HepG2 (cell line): ENCODE results near the gene TMCO4. TPM values are rescaled to one million over a fixed set of nuclear protein-coding genes. Genes with fewer than 3 reads are reported as not detected.

Experiments
- ATAC-seq: fragments of 200-7000 bp; cut with Tn5 transposase; 3 replicates; pipeline ENCODE4 v1.9.1; 2020; ENCODE audit warnings: mild to moderate bottlenecking, moderate library complexity
- BruUV-seq: library from RNA; stranded (reverse); fragments of 400-500 nt; replicated peaks from 2 replicates; lab custom pipeline; 2021; lab: Mats Ljungman, UMichigan
- CTCF ChIA-PET: fragments of 300-600 bp; formaldehyde crosslinking; extraction: SDS; loops from one replicate; lab custom pipeline; 2021; ENCODE audit warnings: low total read pairs, inconsistent platforms, low intra/inter-chr PET ratio; lab: Yijun Ruan, JAX
- POLR2A ChIA-PET: fragments of 350-600 bp; sonication (Branson Sonifier 250); formaldehyde crosslinking; loops from one replicate; lab custom pipeline; 2020; ENCODE audit warnings: antibody characterized with exemption, inconsistent platforms; lab: Yijun Ruan, JAX
- DNase-seq: peaks from one replicate; pipeline ENCODE4 v3.0.0-alpha.2; 2015; ENCODE audit warnings: low spot score
- FAIRE-seq: peaks from 3 replicates; lab custom pipeline; 2011; peaks lifted over from hg19 to GRCh38; lab: Jason Lieb, UNC
- H2AFZ ChIP-seq: one replicate; pipeline ENCODE4 v1.6.1; 2011; ENCODE audit warnings: low read length, inconsistent platforms
- H3K27ac ChIP-seq: fragments of 300-600 bp; 3 replicates; pipeline ENCODE4 v1.8.0; 2011; ENCODE audit warnings: mixed run types, mild to moderate bottlenecking, mixed read lengths, low read length, inconsistent platforms; ENCODE audit not compliant: insufficient read depth; ENCODE audit errors: extremely low read length
- H3K27me3 ChIP-seq, 2 experiments: fragments of 200-600 bp in 1 of 2; 2 replicates in 1 of 2; 3 replicates in 1 of 2; pipeline versions ENCODE4 v1.6.0 to v1.8.0; 2011; ENCODE audit warnings: low read length in 2 of 2, mild to moderate bottlenecking in 2 of 2, moderate library complexity in 2 of 2, inconsistent platforms in 1 of 2; ENCODE audit not compliant: insufficient read depth in 2 of 2, control insufficient read depth in 1 of 2
- H3K36me3 ChIP-seq, 2 experiments: fragments of 200-600 bp in 1 of 2; replicated peaks in 1 of 2; 2 replicates in 1 of 2; 3 replicates in 1 of 2; pipeline versions ENCODE4 v1.5.1 to v1.8.0; 2011; ENCODE audit warnings: low read length in 2 of 2, inconsistent platforms in 1 of 2; ENCODE audit not compliant: insufficient read depth in 2 of 2, control insufficient read depth in 1 of 2
- H3K4me1 ChIP-seq: 2 replicates; pipeline ENCODE4 v1.5.1; 2012; ENCODE audit warnings: low read length, inconsistent platforms; ENCODE audit not compliant: insufficient read depth
- H3K4me2 ChIP-seq: 2 replicates; pipeline ENCODE4 v1.6.0; 2011; ENCODE audit warnings: low read depth, low read length, inconsistent platforms
- H3K4me3 ChIP-seq, 3 experiments: fragments of 200-600 bp in 1 of 3; sonication (generic), shearing (Covaris generic) in 1 of 3; replicated peaks in 1 of 3; 2 replicates each; pipeline ENCODE4 v1.5.1; 2011 to 2016; ENCODE audit warnings: low read length in 3 of 3, inconsistent platforms in 2 of 3, low read depth in 2 of 3, mild to moderate bottlenecking in 2 of 3, control low read depth in 1 of 3, mixed read lengths in 1 of 3; ENCODE audit not compliant: insufficient read depth in 1 of 3
- H3K79me2 ChIP-seq: one replicate; pipeline ENCODE4 v1.6.1; 2011; ENCODE audit warnings: low read length, inconsistent platforms; ENCODE audit not compliant: insufficient read depth
- H3K9ac ChIP-seq: 2 replicates; pipeline ENCODE4 v1.6.0; 2011; ENCODE audit warnings: mild to moderate bottlenecking, low read depth, low read length, inconsistent platforms; ENCODE audit not compliant: insufficient read depth
- H3K9me3 ChIP-seq: 2 replicates; pipeline ENCODE4 v1.5.1; 2012; ENCODE audit warnings: mild to moderate bottlenecking, low read length
- H4K20me1 ChIP-seq: 2 replicates; pipeline ENCODE4 v1.6.0; 2011; ENCODE audit warnings: inconsistent platforms, mild to moderate bottlenecking, low read length, moderate library complexity; ENCODE audit not compliant: insufficient read depth
- ARID3A ChIP-seq: IDR thresholded peaks from 2 replicates; pipeline ENCODE4 v1.6.1; 2012; ENCODE audit warnings: low read depth, low read length, improper control_type of control experiment
- CREM ChIP-seq, 2 experiments: sonication (generic) in 1 of 2; formaldehyde crosslinking in 1 of 2; IDR thresholded peaks; 2 replicates each; pipeline versions ENCODE4 v1.4.0 to v1.6.1; 2016 to 2020; ENCODE audit warnings: antibody characterized with exemption in 1 of 2, mild to moderate bottlenecking in 1 of 2, missing genetic modification reagents in 1 of 2
- FOXK2 ChIP-seq: fragments of 450-650 bp; IDR thresholded peaks from 2 replicates; pipeline ENCODE4 v1.6.1; 2016
- HINFP ChIP-seq: sonication (generic); formaldehyde crosslinking; IDR thresholded peaks from 2 replicates; pipeline ENCODE4 v1.4.0; 2020; ENCODE audit warnings: low read depth, mild to moderate bottlenecking, missing genetic modification reagents
- HOXA7 ChIP-seq: sonication (generic); formaldehyde crosslinking; IDR thresholded peaks from 2 replicates; pipeline ENCODE4 v1.8.1; 2022; ENCODE audit warnings: mild to moderate bottlenecking, missing genetic modification reagents, moderate library complexity
- IRF9 ChIP-seq: sonication (generic); formaldehyde crosslinking; IDR thresholded peaks from 2 replicates; pipeline ENCODE4 v1.8.0; 2022; ENCODE audit warnings: missing genetic modification reagents, mild to moderate bottlenecking, borderline replicate concordance
- MLLT10 ChIP-seq: sonication (generic); formaldehyde crosslinking; IDR thresholded peaks from 2 replicates; pipeline ENCODE4 v1.4.0; 2020; ENCODE audit warnings: missing genetic modification reagents
- RORA ChIP-seq: sonication (generic); formaldehyde crosslinking; IDR thresholded peaks from 2 replicates; pipeline ENCODE4 v1.5.0; 2020; ENCODE audit warnings: mild to moderate bottlenecking, missing genetic modification reagents, moderate library complexity
- ZKSCAN5 ChIP-seq: sonication (generic); formaldehyde crosslinking; IDR thresholded peaks from 2 replicates; pipeline ENCODE4 v1.5.1; 2020; ENCODE audit warnings: mild to moderate bottlenecking, missing genetic modification reagents
- ZNF124 ChIP-seq: sonication (generic); formaldehyde crosslinking; IDR thresholded peaks from 2 replicates; pipeline ENCODE4 v1.4.0; 2020; ENCODE audit warnings: missing genetic modification reagents
- ZNF224 ChIP-seq: sonication (generic); formaldehyde crosslinking; IDR thresholded peaks from 2 replicates; pipeline ENCODE4 v1.5.0; 2020; ENCODE audit warnings: mild to moderate bottlenecking, missing genetic modification reagents
- ZNF414 ChIP-seq: sonication (generic); formaldehyde crosslinking; IDR thresholded peaks from 2 replicates; pipeline ENCODE4 v1.5.0; 2020; ENCODE audit warnings: missing genetic modification reagents
- ZNF768 ChIP-seq: sonication (generic); formaldehyde crosslinking; IDR thresholded peaks from 2 replicates; pipeline ENCODE4 v1.4.0; 2020; ENCODE audit warnings: missing genetic modification reagents
- WGBS: methylation state at CpG from one replicate; pipeline ENCODE4 v1.1.6; 2017; ENCODE audit warnings: low lambda C conversion rate; 5-methylcytosine and 5-hydroxymethylcytosine counted together
- in situ Hi-C: cut with HindIII; loops from 2 replicates; pipeline ENCODE4 v1.10.0; 2017; ENCODE audit warnings: low pct_unique_long_range_greater_than_20kb; ENCODE audit not compliant: extremely low pct_ligation_motif_present
- intact Hi-C: fragments of 100-400 bp; cut with micrococcal nuclease; formaldehyde crosslinking; loops from one replicate; pipeline ENCODE4 v1.10.0; 2022; ENCODE audit not compliant: unreplicated experiment
- polyA plus RNA-seq, 8 experiments: library from polyadenylated mRNA; depleted of rRNA in 3 of 8; stranded (reverse) in 7 of 8; unstranded in 1 of 8; fragments of >200 nt; fragmentation: Illumina TruSeq in 4 of 8; extraction: Trizol in 4 of 8; gene quantifications; 2 replicates each; pipeline versions ENCODE4 v1.2.1 to v1.2.3, GENCODE V29; 2011 to 2016; ENCODE audit warnings: low read depth in 4 of 8, missing spikeins in 1 of 8, mixed read lengths in 1 of 8; ENCODE audit not compliant: insufficient read depth in 1 of 8
- total RNA-seq, 5 experiments: library from RNA; depleted of rRNA; stranded (reverse); fragments of >200 nt; fragmentation: Illumina TruSeq; extraction: Trizol; gene quantifications; 2 replicates each; pipeline ENCODE4 v1.2.3, GENCODE V29; 2016; ENCODE audit warnings: low read depth in 1 of 5

The TMCO4 gene
- total and polyA plus RNA-seq, 2 of the 13 experiments (the other 11 are each of a cell fraction or from before 2014, with no cell fraction given), result 2.1 to 4.1 TPM

- TF ChIP-seq IRF9 (CRISPR knock-in tag) (no peak), ZKSCAN5 (no peak), ARID3A (no peak), MLLT10 (no peak), RORA (no peak), HINFP (CRISPR knock-in tag) (no peak), HOXA7 (CRISPR knock-in tag) (no peak), FOXK2 (no peak), ZNF224 (CRISPR knock-in tag) (no peak), ZNF124 (CRISPR knock-in tag) (no peak)
- TF ChIP-seq, all 625 proteins: peak for 0
Measured at GRCh38 chr1:19698181-19698580, 101.5 kb downstream of the TMCO4 start (continued).

- no peaks in the 10 kb centered on the region for H3K9me3 ChIP-seq
- H3K4me1 ChIP-seq, result no peaks in the 10 kb centered on the region
- POLR2A ChIA-PET, result no interaction called here
- no peak overlapping the region for H3K4me3 ChIP-seq
- CTCF ChIA-PET, result no interaction called here
- DNase-seq (no peak), ATAC-seq (no peak)
- in situ Hi-C loops (no loop called here), intact Hi-C loops (no loop called here)
- BruUV-seq, result no TSS peak
- H2AFZ ChIP-seq, result no peak overlapping the region
- no peaks in the 10 kb centered on the region for H4K20me1 ChIP-seq
- H3K9ac ChIP-seq, result no peak overlapping the region
- 90% methylated on average over 8 of the region's 8 CpGs for WGBS
- no peaks in the 10 kb centered on the region for H3K27me3 ChIP-seq
- no peaks in the 10 kb centered on the region for H3K36me3 ChIP-seq
- H3K27ac ChIP-seq, result no peak overlapping the region
- no peak for TF ChIP-seq CREM (IDR thresholded peaks at IDR 0.05)
- no peak for TF ChIP-seq CREM (CRISPR knock-in tag; IDR thresholded peaks at IDR 0.05)
- no peak for TF ChIP-seq ZNF414
- TF ChIP-seq ZNF768 (CRISPR knock-in tag), result peak; percentile 86
- TF ChIP-seq, all 625 proteins: peak for 1
- Histone ChIP-seq H3K79me2 (no peaks in the 10 kb centered on the region), H3K4me2 (no peak overlapping the region)
- no peak for FAIRE-seq
Measured at GRCh38 chr1:19696820-19697219, 102.9 kb downstream of the TMCO4 start.
